Mucosa of gallbladder (tissue), 1 donor: ENCODE measurements around the gene UCK1. TPM values are rescaled to one million over a fixed set of nuclear protein-coding genes. Genes with fewer than 3 reads are reported as not detected.
"Not testable (repeated sequence)": the region's sequence is repeated elsewhere in the genome, so short reads cannot be mapped to it uniquely, and the experiment has no call there.

Experiments used
- DNase-seq: peaks from one replicate; pipeline ENCODE4 v3.0.0-alpha.2; 2020; ENCODE audit warnings: low spot score
- total RNA-seq: library from RNA; stranded (reverse); gene quantifications from one replicate; pipeline ENCODE4 v1.2.1, GENCODE V29; 2021
- donor health status: DM: no; HTN: no; CAD: no.

UCK1 gene
- total RNA-seq, 1 donor from 2014 or later, result 38.3 TPM

DNA sequence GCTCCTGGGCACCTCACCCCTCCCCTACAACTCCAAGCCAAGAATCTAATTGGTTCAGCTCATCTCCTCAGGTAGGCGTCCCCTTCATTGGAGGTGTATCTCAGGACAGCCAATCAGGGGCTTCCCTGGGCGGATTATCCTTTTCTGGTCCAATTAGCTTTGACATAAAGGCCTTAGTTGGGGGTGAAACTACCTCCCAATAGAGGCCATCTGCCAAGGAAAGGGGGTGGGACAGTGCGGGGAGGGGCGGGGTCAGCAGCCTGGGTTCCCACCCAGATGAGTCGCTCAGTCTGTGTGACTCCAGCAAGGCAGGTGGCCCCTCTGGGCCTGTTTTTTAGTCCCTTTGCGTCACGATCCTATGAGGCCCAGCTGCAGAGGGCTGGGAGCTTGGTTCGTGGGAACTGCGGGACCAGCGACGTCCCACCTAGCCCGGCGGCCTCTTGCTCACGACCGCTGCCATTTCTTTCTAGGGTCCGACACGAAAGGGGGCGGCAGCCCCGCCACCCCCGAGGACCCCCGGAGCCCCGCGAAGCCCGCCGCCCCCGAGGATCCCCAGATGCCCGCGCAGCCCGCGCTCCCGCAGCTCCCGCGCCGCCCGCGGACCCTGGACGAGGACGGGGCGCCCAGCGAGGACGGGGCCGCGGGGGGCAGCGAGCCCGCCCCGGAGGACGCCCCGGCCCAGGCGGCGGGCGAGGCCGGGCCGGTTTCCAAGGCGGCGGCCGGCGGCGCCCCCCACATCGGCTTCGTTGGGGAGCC, 23.2 kb upstream of the UCK1 start:
- DNase-seq, result no peak

DNA sequence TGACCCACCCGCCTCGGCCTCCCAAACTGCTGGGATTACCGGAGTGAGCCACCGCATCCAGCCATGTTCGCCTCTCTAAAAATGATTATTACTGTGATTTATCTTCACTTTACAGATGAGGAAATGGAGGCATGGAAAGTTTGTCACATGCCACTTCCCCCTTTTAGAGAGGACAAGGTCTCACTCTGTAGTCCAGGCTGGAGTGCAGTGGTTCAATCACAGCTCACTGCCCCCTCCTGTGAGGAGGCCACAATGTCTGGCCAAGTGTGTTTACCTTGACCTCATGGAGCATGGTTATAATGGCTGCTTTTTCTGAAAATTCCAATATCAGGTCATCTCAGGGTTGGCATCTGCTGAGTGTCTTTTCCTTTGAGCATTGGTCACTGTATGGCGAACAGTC, 21.0 kb upstream of the UCK1 start:
- no peak for DNase-seq

DNA sequence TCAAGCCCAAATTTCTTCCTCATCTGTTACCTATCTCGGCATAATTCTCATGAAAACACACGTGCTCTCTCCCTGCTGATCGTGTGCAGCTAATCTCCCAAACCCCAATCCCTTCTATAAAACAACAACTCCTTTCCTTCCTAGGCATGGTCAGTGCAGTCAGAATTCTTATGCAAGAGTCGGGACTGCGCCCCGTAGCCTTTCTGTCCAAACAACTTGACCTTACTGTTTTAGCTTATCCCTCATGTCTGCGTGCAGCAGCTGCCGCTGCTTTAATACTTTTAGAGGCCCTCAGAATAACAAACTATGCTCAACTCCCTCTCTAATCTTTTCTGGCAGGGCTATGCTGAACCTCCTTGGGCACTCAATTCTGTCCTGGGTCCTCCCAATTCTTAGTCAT, 19.4 kb upstream of the UCK1 start:
- not testable (repeated sequence) for DNase-seq

DNA sequence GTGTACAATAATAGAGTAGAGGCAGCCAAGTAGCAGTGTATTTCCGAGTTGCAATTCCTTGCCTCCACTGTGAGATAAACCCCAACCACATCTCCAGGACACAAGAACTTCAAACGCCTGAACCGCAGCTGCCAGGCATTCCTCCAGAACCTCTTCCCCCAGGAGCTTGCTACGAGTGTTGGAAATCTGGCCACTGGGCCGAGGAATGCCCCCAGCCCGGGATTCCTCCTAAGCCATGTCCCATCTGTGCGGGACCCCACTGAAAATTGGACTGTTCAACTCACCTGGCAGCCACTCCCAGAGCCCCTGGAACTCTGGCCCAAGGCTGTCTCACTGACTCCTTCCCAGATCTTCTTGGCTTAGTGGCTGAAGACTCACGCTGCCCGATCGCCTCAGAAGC, 18.1 kb upstream of the UCK1 start:
- not testable (repeated sequence) for DNase-seq

DNA sequence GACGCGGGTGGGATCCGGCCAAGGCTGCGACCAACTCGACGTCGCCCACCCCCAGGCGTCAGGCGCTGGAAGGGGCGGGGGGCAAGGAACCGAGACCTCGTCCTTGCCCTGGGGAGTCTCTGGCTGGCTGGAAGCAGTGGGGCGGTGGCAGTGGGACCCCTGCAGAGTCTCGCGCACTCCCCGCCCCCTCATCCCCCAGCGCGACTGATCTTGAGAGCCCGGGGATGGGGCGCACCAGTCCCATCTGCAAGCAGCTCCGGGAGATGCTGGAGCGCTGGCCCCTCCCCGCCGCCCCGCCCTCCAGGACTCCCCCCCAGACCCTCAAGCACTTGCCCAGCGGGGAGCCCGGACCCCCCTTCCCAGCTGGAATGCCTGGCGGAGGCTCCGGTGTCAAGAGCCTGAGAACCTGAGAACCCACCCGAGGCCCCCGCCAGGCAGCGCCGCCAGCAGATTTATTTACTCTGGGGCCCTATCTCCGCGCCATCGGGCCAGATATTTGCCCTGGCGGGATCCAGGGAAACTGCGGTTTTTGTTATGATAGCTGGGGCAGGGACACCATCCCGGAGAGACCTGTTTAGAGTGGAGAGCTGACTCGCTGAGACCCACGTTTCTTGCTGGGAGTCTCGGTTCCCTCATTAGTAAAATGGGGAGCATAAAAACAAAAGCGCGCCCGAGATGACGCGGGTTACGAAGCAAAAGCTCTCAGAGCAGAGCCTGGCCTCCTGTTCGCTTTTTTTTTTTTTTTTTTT, 15.4 kb upstream of the UCK1 start:
- DNase-seq, result no peak

DNA sequence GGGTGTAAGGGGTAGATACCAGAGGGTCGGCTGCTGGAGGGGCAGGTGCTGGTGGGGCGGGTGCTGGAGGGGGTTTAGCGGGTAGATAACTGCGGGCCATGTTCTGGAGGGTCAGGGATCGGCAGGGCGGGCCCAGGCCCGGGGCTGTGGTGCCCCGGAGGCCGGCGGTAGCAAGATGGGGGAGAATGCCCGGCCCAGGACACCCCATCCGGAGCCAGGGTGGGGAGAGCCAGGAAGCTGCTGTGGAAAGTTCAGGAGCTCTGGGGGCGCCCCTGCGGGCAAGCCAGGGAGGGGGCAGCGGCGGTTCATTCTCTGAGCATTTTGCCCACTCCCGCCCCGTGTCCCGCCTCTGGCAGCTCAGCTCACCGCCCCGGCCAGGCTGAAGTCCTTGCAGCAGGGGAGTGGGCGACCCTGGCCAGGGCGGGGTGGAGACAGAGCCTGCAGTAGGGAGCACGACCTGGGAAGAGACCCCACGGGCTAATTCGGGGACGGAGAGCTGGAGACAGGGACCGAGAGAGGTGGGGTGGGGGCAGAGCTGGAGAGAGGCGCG, 14.8 kb upstream of the UCK1 start:
- DNase-seq, result no peak

DNA sequence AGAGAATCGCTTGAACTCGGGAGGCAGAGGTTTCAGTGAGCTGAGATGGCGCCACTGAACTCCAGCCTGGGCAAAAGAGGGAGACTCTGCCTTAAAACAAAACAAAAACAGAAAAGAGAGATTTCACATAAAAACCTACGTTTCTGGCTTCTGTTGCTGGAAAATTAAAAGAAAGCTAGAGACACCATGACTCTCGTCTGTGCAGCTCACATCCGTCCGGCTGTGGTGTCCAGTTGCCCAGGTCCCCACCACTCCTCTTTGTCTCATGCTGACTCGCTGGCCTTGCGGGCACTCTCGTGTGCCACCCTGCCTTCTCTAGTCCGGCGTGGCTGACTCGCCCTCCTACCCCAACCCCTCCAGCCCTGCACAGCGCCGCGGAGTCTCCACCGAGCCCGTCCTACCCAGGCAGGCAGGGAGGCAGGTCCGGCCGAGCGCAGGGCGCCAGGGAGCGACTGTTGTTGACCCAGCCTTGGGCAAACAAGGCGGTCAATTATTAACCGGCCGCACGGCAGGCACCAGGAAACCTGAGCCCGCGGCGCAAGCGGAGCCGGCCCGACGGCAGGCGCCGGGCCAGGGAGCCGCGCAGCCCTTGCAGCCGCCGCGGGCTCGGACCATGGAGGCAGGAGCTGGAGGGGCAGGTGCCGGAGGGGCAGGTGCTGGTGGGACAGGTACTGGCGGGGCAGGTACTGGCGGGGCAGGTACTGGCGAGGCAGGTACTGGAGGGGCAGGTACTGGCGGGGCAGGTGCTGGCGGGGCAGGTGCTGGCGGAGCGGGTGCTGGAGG, 14.1 kb upstream of the UCK1 start, which contains the start of gene PRRT1B:
TSS of gene PRRT1B (plus strand) at position 521 of the 783 bp plus-strand sequence. CDS start at position 614, 93 bp downstream.
- peak; percentile 88 for DNase-seq

DNA sequence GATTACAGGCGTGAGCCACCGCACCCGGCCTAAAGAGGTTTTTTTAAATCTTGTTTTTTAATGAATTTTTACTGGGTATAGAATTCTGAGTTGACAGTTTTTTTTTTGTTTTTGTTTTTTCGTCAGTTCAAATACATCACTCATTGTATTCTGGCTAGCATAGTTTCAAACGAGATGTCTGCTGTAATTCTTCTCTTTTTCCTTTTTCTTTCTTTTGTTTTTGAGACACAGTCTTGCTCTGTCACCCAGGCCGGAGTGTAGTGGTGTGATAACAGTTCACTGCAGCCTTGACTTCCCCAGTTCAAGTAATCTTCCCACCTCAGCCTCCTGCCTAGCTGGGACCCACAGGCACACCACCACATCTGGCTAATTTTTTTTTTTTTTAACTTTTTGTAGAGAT, 12.1 kb upstream of the UCK1 start:
- no peak for DNase-seq

DNA sequence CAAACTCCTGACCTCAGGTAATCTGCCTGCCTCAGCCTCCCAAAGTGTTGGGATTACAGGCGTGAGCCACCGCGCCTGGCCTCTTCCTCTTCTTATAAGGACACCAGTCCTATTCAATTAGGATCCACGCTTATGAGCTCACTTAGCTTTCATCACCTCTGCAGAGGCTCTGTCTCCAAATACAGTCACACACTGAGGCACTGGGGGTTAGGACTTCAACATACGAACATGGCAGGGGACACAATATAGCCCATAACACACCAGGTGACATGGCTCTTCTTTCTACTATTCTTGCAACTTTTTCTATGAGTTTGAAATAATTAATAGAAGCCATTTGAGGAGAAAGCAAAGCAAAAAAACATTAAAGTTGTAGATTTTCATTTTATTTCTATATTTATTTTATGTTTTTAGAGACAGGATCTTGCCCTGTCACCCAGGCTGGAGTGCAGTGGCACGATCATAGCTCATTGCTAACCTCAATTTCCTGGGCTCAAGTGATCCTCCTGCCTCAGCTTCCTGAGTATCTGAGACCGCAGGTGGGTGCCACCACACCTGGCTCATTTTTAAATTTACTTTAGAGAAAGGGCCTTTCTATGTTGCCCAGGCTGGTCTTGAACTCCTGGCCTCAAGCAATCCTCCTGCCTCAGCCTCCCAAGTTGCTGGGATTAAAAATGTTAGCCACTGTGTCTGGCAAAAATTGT, 8.3 kb upstream of the UCK1 start:
- DNase-seq, result no peak

DNA sequence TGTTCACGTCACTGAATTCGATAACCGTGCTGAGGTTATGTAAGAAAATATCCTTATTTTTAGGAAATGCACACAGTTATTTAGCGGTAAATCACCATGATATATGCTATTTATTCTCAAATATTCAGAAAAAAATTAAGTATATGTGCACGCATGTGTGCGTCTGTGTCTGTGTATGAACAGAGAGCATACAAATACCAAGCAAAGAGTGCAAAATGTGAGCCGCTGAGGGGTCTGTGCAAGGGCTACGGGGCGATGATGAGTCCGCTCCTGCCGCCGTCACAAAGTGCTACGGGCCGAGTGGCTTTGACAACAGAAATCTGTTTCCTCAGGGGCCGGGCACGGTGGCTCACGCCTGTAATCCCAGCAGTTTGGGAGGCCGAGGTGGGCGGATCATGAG, 6.9 kb upstream of the UCK1 start:
- no peak for DNase-seq

DNA sequence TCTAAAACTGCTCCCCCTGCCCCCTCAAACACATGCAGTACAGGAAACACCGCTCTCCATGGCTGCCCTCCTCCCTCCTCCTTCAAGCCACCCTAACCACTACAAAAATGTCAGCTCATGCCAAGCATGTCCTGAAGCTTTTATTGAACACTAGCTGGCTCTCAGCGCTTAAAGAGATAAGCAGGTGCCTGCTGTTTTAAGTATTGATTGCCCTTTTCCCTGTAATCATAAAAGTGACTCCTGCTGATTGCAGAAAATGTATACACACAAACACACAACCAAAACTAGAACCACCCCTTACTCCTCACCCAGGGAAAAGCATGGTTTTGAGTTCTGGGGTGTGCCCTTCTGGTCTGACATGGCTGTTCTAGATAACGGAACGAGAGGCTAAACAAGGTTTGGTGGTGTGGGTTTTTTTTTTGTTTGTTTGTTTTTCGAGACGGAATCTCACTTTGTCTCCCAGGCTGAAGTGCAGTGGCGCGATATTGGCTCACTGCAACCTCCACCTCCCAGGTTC, 3.7 kb upstream of the UCK1 start:
- DNase-seq, result peak; percentile 34

DNA sequence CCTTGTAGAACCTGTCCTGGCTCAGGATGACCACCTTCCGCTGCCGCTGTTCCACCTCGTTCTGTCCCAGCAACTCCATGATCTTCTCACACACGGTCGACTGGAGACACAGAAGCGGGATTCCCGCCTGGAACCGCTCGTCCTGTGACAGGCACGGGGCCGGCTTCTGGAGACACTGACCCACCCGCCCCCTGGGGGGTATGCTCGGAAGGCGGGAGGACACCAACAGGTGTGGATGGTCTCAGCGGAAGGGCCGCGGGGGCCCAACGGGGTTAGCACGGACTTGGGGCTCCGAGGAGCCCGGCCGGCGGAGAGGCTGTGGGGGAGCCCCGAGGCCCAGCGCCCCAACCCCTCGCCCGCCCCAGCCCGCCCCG, 530 bp downstream of the UCK1 start:
- no peak for DNase-seq

DNA sequence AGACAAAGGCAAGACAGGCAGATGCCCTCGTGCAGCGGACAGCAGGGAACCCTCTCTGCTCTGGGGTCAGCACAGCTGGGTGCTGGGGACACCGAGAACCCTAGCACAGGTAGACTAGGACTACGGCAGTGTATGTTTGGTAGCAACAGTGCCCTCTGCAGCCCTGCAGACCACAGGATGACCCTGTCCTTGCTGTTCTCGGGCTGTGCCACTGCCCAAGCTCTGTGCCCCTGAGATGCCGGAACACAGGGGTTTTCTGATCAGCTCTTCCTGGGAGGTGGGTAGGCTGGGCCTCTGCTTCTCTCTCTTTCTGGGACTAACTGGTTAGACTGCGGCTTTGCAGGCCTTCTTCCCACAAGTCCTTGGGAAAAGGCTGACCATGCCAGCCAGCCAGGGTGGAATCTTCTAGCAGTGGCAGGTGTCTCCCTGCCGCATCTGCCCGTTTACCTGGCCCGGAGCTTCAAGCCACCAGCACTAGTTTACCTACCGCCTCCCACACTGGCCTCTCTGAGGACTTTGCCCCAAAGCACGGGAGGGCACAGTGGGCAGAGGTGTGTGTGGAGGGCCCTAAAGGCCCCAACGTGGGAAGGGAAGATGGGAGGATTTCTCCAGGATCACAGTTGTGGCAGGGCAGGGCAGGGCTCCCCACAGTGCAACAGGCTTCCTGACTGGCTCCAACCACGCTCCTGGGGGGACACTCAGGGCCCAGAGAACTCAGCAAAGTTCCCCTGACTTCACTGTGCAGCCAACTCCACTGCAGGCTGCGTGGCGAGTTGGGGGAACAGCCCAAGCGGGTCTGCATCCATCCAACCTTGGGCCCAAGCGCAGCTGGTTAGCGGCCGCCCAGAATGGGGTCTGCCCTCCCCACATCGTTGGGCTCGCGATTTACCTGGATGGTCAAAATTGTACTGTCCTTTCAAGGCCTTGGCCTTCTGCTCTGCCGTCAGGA, 1.2 kb downstream of the UCK1 start:
- DNase-seq, result no peak

DNA sequence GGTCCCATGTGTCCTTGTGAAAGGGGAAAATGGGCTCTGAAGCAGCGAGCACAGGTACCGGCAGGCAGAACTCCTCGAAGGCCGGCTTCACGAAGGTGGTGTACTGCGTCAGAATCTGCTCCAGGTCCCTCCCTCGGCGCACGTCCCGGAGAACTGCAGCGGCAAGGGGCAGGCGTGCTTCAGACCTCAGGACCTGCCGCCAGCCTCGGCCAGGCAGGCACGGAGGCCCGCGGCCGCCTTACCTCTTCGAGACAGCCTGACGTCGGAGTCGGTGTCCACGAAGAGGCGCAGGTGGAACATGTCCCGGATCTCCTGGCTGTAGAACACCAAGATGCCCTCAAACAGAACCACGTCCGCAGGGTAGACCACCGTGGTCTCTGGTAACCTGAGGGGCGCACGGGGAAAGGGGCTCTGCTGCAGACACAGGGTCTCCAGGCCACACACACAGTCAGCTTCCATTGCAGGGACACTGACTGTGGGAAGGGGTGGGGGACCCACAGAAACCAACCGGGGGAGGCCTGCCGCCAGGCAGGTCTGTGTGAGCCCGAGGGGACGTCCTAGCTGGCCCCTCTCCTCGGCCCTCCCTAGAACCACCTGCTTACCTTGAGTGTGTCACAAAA, 2.1 kb downstream of the UCK1 start:
- no peak for DNase-seq

DNA sequence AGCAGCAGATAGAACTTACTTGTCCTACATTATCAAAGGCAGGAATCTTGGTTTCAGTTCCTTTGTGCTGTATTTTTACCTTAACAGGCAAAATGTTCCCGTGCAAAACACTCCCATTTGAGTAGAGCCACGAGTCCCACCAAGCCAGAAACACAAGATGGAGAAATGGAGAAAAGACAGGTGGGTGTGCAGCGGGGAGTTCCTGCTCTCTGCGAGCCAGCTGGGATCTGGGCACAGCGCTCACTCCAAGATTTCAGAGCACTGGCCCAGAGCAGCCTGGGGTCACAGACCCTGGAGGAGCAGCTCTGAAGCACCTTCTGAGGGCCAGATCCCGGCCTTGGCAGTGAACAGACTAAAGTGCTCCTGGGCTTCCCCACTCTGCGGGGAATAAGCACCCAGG, 2.9 kb downstream of the UCK1 start:
- no peak for DNase-seq

DNA sequence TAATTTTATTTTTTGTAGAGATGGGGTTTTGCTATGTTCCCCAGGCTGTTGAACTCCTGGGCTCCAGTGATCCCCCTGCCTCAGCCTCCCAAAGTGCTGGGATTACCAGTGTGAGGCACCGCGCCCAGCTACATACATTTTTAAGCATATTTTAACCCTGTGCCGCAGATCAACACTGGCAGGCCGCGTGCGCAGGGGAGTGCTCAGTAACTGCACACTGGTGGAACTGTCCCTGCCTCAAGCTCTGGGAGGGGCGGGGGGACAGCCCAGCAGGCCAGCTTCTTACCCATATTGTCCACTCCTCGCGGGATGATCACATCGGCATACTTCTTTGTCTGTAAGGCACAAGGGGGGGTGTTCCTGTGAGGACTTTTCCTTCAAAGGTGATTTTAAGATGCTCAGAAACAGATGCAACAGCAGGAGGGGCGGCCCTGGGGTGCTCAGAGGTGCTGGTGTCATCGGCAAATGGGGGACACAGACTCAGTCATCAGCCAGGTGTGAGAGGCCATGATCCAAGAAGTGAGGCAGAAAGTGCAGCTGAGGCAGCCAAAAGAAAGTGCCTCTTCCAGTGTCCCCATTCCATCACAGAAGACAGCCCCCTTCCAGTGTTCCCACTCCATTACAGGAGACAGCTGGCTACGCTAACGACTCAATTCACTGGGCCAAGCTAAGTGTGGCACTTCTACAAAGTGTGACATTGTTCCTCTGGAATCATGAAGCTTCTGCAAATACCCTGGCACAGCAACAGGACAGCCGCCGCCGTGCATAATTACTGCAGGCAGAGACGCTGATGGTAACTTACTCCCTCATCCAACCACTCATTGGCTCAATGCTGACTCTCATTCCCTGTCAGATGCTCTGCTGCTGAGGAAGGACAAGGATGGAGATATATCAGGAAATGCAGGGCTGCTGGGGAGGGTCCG, 5.2 kb downstream of the UCK1 start:
- no peak for DNase-seq

DNA sequence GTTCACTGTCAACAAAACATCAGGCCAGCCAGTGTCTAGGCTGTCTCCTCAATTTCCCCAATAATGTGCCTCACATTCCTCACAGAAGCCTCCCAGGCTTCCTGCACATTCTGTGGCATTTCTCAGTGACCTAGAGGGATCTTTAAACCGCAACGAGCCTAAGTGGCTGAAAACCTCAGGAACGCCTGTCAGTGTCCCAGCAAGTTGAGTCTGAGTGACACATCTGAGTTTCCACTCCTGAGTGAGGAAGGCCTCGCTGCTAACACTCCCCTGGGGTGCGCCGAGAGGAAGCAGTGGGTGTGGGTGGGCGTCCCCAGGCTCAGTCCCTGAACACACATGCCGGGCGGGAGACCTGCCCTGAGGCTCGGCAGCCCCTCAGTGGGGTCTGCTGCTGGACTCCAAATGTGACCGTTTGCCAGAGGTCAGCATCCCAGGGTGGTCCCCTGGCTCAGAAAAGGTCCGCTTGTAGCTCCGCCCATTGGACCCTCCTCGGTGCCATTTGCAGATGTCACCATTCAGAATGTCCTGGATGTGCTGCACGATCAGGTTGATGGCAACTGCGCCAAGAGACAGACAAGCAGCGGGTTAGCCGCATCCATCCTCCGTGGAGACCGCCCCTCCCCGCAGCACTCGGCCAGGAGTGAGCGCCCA, 6.3 kb downstream of the UCK1 start:
- no peak for DNase-seq
